ENCODE results near the gene FALEC. TPM values are rescaled to one million over a fixed set of nuclear protein-coding genes. Genes with fewer than 3 reads are reported as not detected.

The FALEC gene
- polyA plus RNA-seq, 1 donor (not counting 4 experiments of a cell fraction or from before 2014, with no cell fraction given): 0.12 TPM

DNA sequence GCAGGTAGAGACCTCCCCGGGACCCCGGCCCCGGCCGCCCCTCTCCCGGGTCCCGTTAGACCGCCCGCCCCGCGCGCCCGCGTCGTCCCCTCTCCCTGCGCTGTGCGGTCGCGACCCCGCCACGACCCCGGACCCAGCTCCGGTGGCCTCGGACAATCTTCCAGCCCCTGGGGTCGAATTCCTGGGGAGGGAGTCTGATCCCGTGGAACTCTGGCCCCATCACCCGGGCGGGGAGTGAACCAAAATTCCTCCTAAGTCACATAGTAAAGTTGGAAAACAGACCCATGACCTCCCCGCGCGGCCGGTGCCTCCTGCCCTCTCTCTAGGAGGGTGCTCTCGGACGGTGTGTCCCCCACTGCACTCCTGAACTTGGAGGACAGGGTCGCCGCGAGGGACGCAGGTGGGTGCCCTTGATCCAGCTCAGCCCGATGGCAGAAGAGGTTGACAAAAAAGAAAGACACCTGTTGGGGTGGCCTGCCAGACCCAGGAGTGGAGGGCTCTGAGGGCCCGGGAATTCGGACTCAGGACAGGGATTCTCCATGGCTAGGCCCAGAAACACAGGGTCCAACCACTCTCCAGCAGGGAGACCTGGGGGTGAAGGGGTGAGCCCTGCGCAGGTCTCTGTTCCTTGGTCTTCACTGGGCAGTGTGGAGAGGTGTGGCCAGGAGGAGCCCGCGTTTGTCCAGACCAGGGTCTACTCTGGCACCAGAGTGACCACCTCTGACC lies 34.1 kb downstream of the FALEC start:
- Histone ChIP-seq H3K79me2 (ENCODE audit: control insufficient read depth, insufficient read depth, low read length) (no peaks in the 10 kb centered on the region), H4K20me1 (ENCODE audit: control insufficient read depth, extremely low read depth, insufficient read depth, low read length) (no peaks in the 10 kb centered on the region), H3K9me1 (ENCODE audit: control insufficient read depth, extremely low read depth, insufficient read depth, low read length) (no peaks in the 10 kb centered on the region), H3K27me3 (ENCODE audit: control insufficient read depth, extremely low read depth, insufficient read depth, low read length) (no peaks in the 10 kb centered on the region), H3K36me3 (ENCODE audit: control insufficient read depth in 2 of 2, extremely low read depth in 1 of 2, insufficient read depth in 2 of 2, low read length in 2 of 2) (no peaks in the 10 kb centered on the region), H3K9ac (ENCODE audit: control insufficient read depth, extremely low read depth, insufficient read depth, low read length) (peak overlapping the region; percentile 43), H3K27ac (ENCODE audit: control insufficient read depth, insufficient read depth, low read length) (no peak overlapping the region), H3K4me2 (ENCODE audit: control insufficient read depth, extremely low read depth, insufficient read depth, low read depth, low read length) (peak overlapping the region; percentile 76), H3K9me3 (ENCODE audit: control insufficient read depth, low read depth, low read length) (no peaks in the 10 kb centered on the region), H3K4me1 (ENCODE audit: control insufficient read depth, extremely low read depth, insufficient read depth, low read length) (peaks cover 19% of the 10 kb centered on the region), H2AFZ (ENCODE audit: control insufficient read depth, low read length) (no peak overlapping the region), H3K4me3 (ENCODE audit: control insufficient read depth in 2 of 3, extremely low read depth in 1 of 3, insufficient read depth in 2 of 3, low read depth in 1 of 3, low read length in 3 of 3) (peak overlapping the region; percentile 53 to 63 (median 59))
- no peak for FAIRE-seq
- TF ChIP-seq, protein P1, sequence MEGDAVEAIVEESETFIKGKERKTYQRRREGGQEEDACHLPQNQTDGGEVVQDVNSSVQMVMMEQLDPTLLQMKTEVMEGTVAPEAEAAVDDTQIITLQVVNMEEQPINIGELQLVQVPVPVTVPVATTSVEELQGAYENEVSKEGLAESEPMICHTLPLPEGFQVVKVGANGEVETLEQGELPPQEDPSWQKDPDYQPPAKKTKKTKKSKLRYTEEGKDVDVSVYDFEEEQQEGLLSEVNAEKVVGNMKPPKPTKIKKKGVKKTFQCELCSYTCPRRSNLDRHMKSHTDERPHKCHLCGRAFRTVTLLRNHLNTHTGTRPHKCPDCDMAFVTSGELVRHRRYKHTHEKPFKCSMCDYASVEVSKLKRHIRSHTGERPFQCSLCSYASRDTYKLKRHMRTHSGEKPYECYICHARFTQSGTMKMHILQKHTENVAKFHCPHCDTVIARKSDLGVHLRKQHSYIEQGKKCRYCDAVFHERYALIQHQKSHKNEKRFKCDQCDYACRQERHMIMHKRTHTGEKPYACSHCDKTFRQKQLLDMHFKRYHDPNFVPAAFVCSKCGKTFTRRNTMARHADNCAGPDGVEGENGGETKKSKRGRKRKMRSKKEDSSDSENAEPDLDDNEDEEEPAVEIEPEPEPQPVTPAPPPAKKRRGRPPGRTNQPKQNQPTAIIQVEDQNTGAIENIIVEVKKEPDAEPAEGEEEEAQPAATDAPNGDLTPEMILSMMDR (optimal IDR thresholded peaks at IDR 0.05 in 1 of 3, IDR thresholded peaks at IDR 0.05 in 1 of 3, conservative IDR thresholded peaks at IDR 0.05 in 1 of 3; ENCODE audit: extremely low read depth in 1 of 3, insufficient read depth in 2 of 3, low read length in 3 of 3): peak in 2 of 3 experiments; percentile 37 to 54
- TF ChIP-seq EZH2 (IDR thresholded peaks at IDR 0.05; ENCODE audit: low read length): no peak
- dilution Hi-C loops (cut with MboI; ENCODE audit: extremely low pct_ligation_motif_present, low sequenced_read_pairs): no loop called here
- no peak for DNase-seq (ENCODE audit: low read depth, low spot score)

DNA sequence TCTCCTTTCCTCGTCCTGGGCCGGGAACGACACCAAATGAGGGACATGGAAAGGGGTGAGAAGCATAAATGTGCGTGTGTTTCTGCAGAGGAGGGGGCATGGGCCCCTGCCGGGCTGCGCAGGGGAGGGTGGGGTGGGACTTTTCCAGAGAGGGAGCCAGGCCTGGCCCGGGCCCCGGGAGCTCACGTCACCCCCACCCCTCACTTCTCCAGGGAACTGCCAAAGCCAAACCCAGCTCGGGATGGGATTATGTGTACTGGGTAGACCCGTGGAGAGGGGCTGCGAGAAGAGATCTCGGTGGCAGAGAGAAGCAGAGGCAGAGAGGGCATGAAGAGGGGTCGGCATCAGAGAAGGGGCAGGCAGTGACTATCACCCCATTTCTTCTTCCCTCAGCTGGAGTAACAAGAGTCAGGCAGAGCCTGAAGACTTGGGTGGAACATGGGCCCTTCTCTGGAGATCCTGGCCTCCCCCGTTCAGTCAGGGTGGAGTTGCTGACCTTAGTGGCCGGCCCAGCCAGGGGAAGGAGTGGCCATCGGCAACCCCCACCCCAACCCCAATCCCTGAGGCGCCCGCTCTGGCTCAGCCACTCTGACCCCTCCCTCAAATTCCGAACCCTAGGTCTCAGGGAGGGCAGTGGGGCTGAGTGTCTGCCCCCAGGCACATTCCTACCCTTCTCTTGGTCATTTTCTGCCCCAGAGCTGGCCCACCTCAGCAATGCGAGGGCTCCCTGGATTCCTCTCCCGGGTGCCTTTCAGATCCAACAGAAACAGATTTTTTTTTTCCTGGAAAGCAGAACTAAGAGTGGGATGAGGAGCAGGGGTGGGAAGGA lies 34.9 kb downstream of the FALEC start:
- no peak for FAIRE-seq
- peaks cover 19% of the 10 kb centered on the region for H3K4me1 ChIP-seq (ENCODE audit: control insufficient read depth, extremely low read depth, insufficient read depth, low read length)
- H3K4me2 ChIP-seq (ENCODE audit: control insufficient read depth, extremely low read depth, insufficient read depth, low read depth, low read length): no peak overlapping the region
- DNase-seq (ENCODE audit: low read depth, low spot score): no peak
- no peaks in the 10 kb centered on the region for H3K9me3 ChIP-seq (ENCODE audit: control insufficient read depth, low read depth, low read length)
- H3K36me3 ChIP-seq (ENCODE audit: control insufficient read depth in 2 of 2, extremely low read depth in 1 of 2, insufficient read depth in 2 of 2, low read length in 2 of 2): no peaks in the 10 kb centered on the region
- no peaks in the 10 kb centered on the region for H3K79me2 ChIP-seq (ENCODE audit: control insufficient read depth, insufficient read depth, low read length)
- TF ChIP-seq, protein P1 (optimal IDR thresholded peaks at IDR 0.05 in 1 of 3, IDR thresholded peaks at IDR 0.05 in 1 of 3, conservative IDR thresholded peaks at IDR 0.05 in 1 of 3; ENCODE audit: extremely low read depth in 1 of 3, insufficient read depth in 2 of 3, low read length in 3 of 3): no peak
- no peak for TF ChIP-seq EZH2 (IDR thresholded peaks at IDR 0.05; ENCODE audit: low read length)
- peak overlapping the region in 1 of 3 experiments; percentile 53 for H3K4me3 ChIP-seq (ENCODE audit: control insufficient read depth in 2 of 3, extremely low read depth in 1 of 3, insufficient read depth in 2 of 3, low read depth in 1 of 3, low read length in 3 of 3)
- H3K9me1 ChIP-seq (ENCODE audit: control insufficient read depth, extremely low read depth, insufficient read depth, low read length): no peaks in the 10 kb centered on the region
- H3K9ac ChIP-seq (ENCODE audit: control insufficient read depth, extremely low read depth, insufficient read depth, low read length): no peak overlapping the region
- no peaks in the 10 kb centered on the region for H3K27me3 ChIP-seq (ENCODE audit: control insufficient read depth, extremely low read depth, insufficient read depth, low read length)
- H4K20me1 ChIP-seq (ENCODE audit: control insufficient read depth, extremely low read depth, insufficient read depth, low read length): no peaks in the 10 kb centered on the region
- H2AFZ ChIP-seq (ENCODE audit: control insufficient read depth, low read length): no peak overlapping the region
- no peak overlapping the region for H3K27ac ChIP-seq (ENCODE audit: control insufficient read depth, insufficient read depth, low read length)
- dilution Hi-C loops (cut with MboI; ENCODE audit: extremely low pct_ligation_motif_present, low sequenced_read_pairs): no loop called here
